HG03159 (cell line): ENCODE data around the gene SEMA5A.

Experiments
- ATAC-seq: cut with Tn5 transposase; IDR thresholded peaks from one replicate; pipeline ENCODE4 v1.9.1; 2021; ENCODE audit warnings: mild to moderate bottlenecking, moderate library complexity; ENCODE audit not compliant: unreplicated experiment

The SEMA5A gene

GRCh38 chr5:9342161-9342787 lies 203.6 kb downstream of the SEMA5A start:
- no peak for ATAC-seq

DNA sequence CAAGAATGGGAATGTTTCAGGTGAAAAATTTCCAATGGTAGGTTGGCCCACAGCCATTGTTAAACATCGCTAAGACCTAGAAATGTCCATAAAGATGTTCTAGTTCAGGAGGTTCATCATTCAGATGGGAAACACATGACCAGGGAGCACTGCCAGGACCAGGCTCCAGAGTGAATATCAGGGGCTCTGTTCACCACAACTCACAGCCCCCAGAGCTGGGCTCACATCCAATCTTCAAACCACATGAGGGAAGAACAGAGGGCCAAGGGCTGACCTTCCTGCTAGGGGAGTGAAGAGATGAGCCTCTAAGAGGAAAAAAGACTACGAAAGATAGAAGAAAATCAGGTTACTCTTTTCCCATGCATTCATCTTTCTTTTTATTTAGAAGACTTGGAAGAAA lies 205.8 kb downstream of the SEMA5A start:
- no peak for ATAC-seq

DNA sequence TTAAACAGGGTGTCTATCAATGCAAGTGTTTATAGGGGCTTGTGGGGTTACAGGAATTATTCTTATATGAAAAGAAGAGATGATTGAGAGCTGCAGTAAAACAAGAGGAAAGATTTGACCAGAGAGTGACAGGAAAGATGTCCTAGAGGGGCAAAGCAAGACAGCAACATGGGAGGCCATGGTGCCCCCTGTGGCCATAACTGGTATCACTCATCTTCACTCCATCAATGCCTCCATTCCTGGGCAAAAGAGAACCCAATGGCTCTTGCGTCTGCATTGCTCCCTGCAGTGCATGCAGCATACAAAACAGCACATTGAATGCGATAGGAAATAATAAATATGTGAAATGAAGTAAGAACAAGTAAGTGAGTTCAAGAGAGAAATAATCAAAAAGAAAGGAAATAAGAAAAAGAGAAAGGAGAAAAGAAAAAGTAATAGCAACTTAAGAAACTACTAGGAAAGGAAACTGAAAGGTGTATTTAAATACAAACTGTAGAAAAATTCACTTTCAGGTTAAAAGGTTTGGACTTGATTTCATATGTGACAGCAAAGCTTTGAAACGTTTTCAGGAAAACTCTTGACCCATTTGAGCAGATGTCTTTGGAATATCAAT lies 206.6 kb downstream of the SEMA5A start:
- peak; percentile 64 for ATAC-seq

DNA sequence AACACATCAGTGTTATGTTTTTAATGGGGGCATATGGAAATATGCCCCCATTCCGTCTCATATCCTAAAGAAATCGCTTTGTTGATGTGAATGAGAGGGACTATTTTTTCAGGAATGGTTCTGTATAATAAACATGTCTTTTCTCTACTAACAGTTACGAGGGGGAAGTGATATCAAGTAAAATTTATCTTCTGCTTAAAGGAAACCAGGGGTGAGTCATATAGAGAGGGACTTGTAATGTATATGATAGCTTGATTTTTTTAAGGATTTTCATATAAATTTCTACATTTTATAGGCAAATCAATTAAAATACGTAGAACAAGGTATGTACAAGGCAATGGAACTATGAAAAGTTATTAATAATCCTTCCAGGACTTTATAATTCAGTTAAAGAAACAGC lies 207.1 kb downstream of the SEMA5A start:
- no peak for ATAC-seq

GRCh38 chr5:9337928-9338595 lies 207.8 kb downstream of the SEMA5A start:
- ATAC-seq, result no peak

GRCh38 chr5:9335754-9336495 lies 209.9 kb downstream of the SEMA5A start:
- no peak for ATAC-seq

DNA sequence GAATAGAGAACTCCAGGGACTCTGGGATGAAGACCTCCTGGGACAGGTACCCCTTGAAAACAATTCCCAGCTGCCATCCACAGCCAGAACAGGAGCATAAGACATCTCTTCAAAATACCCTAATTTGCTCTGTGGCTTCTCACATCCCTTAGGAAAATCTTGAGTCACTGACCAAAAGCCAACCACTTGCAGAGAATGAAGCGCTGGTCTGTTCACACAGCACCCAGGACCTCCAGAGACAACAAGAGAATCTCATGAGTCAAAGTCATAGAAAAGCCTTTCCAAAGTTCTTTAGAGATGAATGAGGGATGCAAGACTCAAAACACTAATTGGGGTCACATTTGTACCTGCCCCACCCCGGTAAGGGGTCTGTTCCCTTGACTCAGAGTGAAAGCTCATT lies 210.6 kb downstream of the SEMA5A start:
- ATAC-seq, result no peak

DNA sequence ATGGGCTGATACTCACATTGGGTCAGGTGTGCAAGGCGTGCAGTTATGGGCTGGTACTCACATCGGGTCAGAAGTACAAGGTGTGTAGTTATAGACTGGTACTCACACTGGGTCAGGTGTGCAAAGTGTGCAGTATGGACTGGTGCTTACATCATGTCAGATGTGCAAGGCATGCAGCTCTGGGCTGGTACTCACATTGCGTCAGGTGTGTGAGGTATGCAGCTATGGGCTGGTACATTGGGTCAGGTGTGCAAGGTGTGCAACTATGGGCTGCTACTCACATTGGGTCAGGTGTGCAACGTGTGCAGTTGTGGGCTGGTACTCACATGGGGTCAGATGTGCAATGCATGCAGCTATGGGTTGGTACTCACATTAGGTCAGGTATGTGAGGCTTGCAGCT lies 213.8 kb downstream of the SEMA5A start:
- no peak for ATAC-seq

DNA sequence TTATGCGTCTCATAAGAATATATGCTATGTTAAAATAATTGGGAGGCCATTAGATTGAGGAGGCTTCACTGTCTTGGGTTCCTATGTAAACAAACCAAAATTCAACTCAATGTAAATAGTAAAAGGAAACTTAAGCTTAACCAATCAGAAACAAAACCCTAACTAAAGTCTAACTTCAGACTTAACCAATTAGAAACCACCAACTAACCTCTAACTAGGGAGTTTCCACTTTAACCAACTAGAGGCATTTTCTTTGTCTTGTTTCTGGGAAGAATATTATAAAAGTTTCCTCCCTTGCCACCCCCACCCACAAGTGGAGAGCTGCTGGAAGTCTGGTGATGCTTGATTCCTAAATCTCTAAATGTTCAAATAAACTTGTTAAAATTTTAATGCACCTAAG lies 214.5 kb downstream of the SEMA5A start:
- ATAC-seq, result no peak

DNA sequence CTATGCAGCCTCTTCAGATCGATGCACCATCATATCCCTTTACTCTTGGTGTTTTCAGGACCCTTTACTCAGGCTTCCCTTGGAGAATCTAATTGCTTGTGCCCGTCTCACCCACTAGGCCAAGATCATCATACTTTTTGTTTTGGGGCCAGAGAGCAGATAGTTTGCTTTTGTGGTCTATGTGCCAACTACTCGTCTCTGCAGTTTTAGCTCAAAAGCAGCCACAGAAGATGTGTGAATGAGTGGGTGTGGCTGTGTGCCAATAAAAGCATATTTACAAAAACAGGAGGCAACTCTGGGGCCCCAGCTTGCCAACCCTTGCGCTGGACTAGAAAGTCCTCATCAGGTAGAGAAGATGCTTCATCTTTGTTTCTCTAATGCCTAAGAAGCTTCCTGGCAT lies 216.8 kb downstream of the SEMA5A start:
- no peak for ATAC-seq

GRCh38 chr5:9325549-9325948 lies 220.3 kb downstream of the SEMA5A start:
- no peak for ATAC-seq

DNA sequence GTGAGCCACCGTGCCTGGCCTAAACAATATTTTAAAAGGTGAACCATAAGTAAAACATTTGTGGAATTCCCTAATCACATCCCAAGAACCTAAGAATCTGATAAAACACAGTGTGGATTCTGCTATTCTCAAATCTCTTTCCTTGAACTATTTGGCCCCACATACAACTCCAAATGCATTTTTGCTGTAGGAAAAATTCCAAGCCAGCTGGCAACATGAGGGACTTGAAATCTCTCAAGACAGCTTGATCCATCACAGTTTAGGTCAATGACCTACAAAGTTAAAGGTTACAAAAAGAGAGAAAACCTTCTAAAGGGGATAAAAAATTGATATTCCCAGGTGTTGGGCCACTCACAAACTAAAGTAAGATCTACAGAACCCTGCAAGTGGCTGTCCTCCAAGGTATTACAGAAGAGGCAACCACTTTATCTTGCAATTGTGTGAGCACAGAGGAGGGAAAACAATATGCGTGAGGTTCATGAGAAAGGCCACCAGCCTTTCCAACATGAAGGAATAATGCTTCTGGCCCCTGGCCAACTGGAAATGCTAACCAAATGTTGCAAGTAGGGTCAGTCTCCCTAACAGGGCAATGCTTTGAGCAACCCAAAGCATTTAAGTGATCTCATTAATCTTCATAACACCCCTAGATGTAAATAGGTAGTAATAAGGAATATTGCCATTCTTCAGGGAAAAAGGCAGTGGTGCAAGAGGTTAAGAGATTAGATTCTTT lies 221.4 kb downstream of the SEMA5A start:
- ATAC-seq, result no peak

- no peak for ATAC-seq
Measured at GRCh38 chr5:9320652-9321051, 225.2 kb downstream of the SEMA5A start.

GRCh38 chr5:9318031-9318430 lies 227.8 kb downstream of the SEMA5A start:
- no peak for ATAC-seq

- ATAC-seq, result no peak
Measured at GRCh38 chr5:9316733-9317132, 229.1 kb downstream of the SEMA5A start.

GRCh38 chr5:9316041-9316440 lies 229.8 kb downstream of the SEMA5A start:
- ATAC-seq, result no peak

DNA sequence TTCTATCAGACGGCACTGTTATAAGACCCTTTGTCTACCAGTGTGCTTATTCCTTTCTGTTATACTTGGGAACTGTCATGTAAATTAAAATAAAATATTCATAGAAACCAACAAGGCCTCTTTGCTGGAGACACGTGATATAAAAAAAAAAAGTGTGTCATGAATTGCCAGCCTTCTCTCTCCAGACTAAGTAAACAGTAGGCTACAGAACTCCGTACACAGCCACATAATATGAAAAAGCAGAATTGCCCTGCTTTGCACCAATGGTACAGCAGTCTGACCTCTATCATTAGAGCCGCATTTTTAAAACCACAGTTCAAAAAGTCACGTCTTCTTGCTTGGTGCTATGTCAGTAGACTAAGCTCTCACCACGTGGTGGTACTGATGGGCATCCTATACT lies 231.3 kb downstream of the SEMA5A start:
- no peak for ATAC-seq

DNA sequence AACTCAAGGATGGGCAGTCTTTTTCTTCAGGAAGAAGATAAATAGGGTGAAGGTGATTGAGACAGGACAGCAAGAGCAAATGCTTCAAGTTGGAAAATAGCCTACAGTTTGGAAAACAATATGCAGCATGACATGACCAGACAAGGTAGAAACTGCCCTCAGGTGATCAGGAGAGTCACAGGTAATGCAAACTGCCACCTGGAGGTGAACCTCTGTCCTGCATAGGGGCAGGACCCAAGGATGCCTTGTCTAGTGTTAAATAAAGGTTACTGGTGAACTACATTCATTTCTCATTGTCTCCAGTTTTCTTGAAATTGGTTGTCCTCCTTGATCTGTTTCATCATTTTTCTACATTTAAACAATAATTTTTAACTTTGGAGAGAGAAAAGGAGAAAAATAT lies 232.1 kb downstream of the SEMA5A start:
- ATAC-seq, result no peak

DNA sequence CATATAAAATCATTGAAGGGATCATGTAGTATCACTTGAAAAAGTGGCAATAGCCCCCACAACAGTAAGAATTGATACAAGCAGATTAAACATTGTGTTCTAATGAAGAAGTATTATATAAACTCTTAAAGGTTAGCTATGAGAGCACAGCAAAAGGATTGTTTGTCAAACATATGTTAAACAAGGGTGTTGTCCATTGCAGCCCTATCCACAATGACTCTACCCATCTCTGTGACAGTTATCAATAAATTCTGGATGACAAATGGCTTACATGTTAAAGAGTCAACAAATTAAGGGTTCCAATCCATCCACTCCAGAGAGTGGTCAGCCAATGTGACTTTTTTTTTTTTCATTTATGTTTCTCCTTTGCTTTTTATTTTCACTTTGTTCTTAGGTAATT lies 238.7 kb downstream of the SEMA5A start:
- no peak for ATAC-seq

DNA sequence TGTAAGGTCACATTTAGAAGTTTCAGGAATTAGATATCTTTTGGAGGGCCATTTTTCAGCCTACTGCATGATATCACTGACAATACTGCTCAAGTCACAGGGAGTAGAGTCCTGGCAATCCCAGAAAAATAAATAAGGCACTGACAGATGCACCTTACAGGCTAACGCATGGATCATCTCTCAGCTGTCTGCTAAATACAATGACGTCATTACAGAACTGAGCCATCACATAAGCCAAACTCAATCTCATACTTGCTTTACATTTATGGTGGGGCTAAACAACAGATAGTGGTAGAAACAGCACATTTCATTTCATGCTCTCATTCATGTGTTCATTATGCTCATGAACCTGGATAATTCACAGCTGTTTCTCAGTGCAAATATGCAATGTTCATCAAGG lies 243.7 kb downstream of the SEMA5A start:
- ATAC-seq, result no peak

- ATAC-seq, result no peak
Measured at GRCh38 chr5:9301200-9301599, 244.7 kb downstream of the SEMA5A start.
